ENCODE measurements around the gene NOL3. TPM values are rescaled to one million over a fixed set of nuclear protein-coding genes. Genes with fewer than 3 reads are reported as not detected.

Gene NOL3
- total and polyA plus RNA-seq, 2 of the 13 experiments (the other 11 are each of a cell fraction or from before 2014, with no cell fraction given) = 5.7 to 20.5 TPM

- Histone ChIP-seq H3K4me3 (replicated peaks in 1 of 3; ENCODE audit: insufficient read depth in 1 of 3, low read depth in 2 of 3, low read length in 3 of 3) (no peak overlapping the region), H3K4me2 (ENCODE audit: low read depth, low read length) (no peak overlapping the region), H2AFZ (ENCODE audit: low read length) (no peak overlapping the region), H4K20me1 (ENCODE audit: insufficient read depth, low read length) (no peaks in the 10 kb centered on the region), H3K36me3 (replicated peaks in 1 of 2; ENCODE audit: control insufficient read depth in 1 of 2, insufficient read depth in 2 of 2, low read length in 2 of 2) (no peaks in the 10 kb centered on the region), H3K9me3 (ENCODE audit: low read length) (no peaks in the 10 kb centered on the region), H3K79me2 (ENCODE audit: insufficient read depth, low read length) (no peaks in the 10 kb centered on the region), H3K27me3 (ENCODE audit: control insufficient read depth in 1 of 2, insufficient read depth in 2 of 2, low read length in 2 of 2) (peaks cover 9 to 27% of the 10 kb centered on the region in 2 experiments), H3K27ac (ENCODE audit: extremely low read length, insufficient read depth, low read length) (no peak overlapping the region), H3K9ac (ENCODE audit: insufficient read depth, low read depth, low read length) (no peak overlapping the region), H3K4me1 (ENCODE audit: insufficient read depth, low read length) (peaks cover 47% of the 10 kb centered on the region)
- no peak for ATAC-seq
- BruUV-seq (replicated peaks) = no TSS peak
- 93% methylated on average over 43 of the region's 44 CpGs for WGBS (ENCODE audit: low lambda C conversion rate)
- CTCF ChIA-PET (ENCODE audit: low intra/inter-chr PET ratio, low total read pairs) = no interaction called here
- no peak for DNase-seq (ENCODE audit: low spot score)
- POLR2A ChIA-PET = interaction anchor here (5.7 kb wide), 1 partner anchor 7 kb away, joined by 54 read pairs; the partner anchor contains the start of gene NOL3
- intact Hi-C loops (cut with micrococcal nuclease; ENCODE audit: unreplicated experiment) = no loop called here
- in situ Hi-C loops (cut with HindIII; ENCODE audit: extremely low pct_ligation_motif_present, low pct_unique_long_range_greater_than_20kb) = no loop called here
- no peak for FAIRE-seq
- no peak for TF ChIP-seq ZNF547 (CRISPR knock-in tag; IDR thresholded peaks at IDR 0.05)
- peak; percentile 91 for TF ChIP-seq RFX5 (IDR thresholded peaks at IDR 0.05; ENCODE audit: low read depth, low read length)
- TF ChIP-seq MXD4 (CRISPR knock-in tag; IDR thresholded peaks at IDR 0.05) = no peak
- TF ChIP-seq ATF2 (CRISPR knock-in tag; IDR thresholded peaks at IDR 0.05) = no peak
- no peak for TF ChIP-seq ISX (CRISPR knock-in tag; conservative IDR thresholded peaks at IDR 0.05)
- TF ChIP-seq TEF (CRISPR knock-in tag; IDR thresholded peaks at IDR 0.05) = no peak
- TF ChIP-seq ARID5B (CRISPR knock-in tag; IDR thresholded peaks at IDR 0.05) = no peak
- TF ChIP-seq KDM2A (CRISPR knock-in tag; IDR thresholded peaks at IDR 0.05; ENCODE audit: borderline replicate concordance, low read depth) = no peak
- TF ChIP-seq MYNN (CRISPR knock-in tag; IDR thresholded peaks at IDR 0.05; ENCODE audit: low read depth) = no peak
- TF ChIP-seq ZUFSP (CRISPR knock-in tag; IDR thresholded peaks at IDR 0.05; ENCODE audit: borderline replicate concordance) = no peak
- TF ChIP-seq SRF (IDR thresholded peaks at IDR 0.05; ENCODE audit: low read depth, low read length) = no peak
- no peak for TF ChIP-seq ZNF850 (CRISPR knock-in tag; conservative IDR thresholded peaks at IDR 0.05)
Measured at GRCh38 chr16:67162506-67163163, 7.7 kb upstream of the NOL3 start.
